HL-60 (cell line): ENCODE results near the gene LAMB3.

ENCODE experiments used
- GABPA ChIP-seq: IDR thresholded peaks from 2 replicates; pipeline ENCODE4 v1.6.1; 2012; ENCODE audit warnings: low read depth
- POLR2AphosphoS5 ChIP-seq: IDR thresholded peaks from 2 replicates; pipeline ENCODE4 v1.6.1; 2012; ENCODE audit warnings: low read depth
- TF ChIP-seq, protein P1 (sequence below): IDR thresholded peaks from one replicate; pipeline ENCODE4 v1.5.1; 2011; ENCODE audit warnings: low read length, control low read depth, inconsistent platforms; ENCODE audit not compliant: insufficient read depth
- TF ChIP-seq, protein P2 (sequence below): IDR thresholded peaks from 2 replicates; pipeline ENCODE4 v1.6.1; 2012; ENCODE audit warnings: low read depth; ENCODE audit not compliant: insufficient replicate concordance

DNA sequence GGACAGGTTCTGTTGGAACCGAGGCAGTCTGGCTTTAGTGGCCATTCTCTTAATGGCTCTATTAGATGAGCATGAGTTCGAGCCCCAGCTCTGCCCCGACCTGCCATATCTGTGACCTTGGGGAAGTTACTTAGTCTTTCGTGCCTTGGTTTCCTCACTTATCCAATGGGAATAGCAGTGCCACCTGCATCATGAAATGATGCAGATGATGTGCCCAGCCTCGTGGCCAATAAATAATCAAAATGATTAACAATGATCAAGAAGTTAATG is 38.1 kb downstream of the LAMB3 start:
- TF ChIP-seq, protein P1, sequence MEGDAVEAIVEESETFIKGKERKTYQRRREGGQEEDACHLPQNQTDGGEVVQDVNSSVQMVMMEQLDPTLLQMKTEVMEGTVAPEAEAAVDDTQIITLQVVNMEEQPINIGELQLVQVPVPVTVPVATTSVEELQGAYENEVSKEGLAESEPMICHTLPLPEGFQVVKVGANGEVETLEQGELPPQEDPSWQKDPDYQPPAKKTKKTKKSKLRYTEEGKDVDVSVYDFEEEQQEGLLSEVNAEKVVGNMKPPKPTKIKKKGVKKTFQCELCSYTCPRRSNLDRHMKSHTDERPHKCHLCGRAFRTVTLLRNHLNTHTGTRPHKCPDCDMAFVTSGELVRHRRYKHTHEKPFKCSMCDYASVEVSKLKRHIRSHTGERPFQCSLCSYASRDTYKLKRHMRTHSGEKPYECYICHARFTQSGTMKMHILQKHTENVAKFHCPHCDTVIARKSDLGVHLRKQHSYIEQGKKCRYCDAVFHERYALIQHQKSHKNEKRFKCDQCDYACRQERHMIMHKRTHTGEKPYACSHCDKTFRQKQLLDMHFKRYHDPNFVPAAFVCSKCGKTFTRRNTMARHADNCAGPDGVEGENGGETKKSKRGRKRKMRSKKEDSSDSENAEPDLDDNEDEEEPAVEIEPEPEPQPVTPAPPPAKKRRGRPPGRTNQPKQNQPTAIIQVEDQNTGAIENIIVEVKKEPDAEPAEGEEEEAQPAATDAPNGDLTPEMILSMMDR: no peak
- TF ChIP-seq, protein P2, sequence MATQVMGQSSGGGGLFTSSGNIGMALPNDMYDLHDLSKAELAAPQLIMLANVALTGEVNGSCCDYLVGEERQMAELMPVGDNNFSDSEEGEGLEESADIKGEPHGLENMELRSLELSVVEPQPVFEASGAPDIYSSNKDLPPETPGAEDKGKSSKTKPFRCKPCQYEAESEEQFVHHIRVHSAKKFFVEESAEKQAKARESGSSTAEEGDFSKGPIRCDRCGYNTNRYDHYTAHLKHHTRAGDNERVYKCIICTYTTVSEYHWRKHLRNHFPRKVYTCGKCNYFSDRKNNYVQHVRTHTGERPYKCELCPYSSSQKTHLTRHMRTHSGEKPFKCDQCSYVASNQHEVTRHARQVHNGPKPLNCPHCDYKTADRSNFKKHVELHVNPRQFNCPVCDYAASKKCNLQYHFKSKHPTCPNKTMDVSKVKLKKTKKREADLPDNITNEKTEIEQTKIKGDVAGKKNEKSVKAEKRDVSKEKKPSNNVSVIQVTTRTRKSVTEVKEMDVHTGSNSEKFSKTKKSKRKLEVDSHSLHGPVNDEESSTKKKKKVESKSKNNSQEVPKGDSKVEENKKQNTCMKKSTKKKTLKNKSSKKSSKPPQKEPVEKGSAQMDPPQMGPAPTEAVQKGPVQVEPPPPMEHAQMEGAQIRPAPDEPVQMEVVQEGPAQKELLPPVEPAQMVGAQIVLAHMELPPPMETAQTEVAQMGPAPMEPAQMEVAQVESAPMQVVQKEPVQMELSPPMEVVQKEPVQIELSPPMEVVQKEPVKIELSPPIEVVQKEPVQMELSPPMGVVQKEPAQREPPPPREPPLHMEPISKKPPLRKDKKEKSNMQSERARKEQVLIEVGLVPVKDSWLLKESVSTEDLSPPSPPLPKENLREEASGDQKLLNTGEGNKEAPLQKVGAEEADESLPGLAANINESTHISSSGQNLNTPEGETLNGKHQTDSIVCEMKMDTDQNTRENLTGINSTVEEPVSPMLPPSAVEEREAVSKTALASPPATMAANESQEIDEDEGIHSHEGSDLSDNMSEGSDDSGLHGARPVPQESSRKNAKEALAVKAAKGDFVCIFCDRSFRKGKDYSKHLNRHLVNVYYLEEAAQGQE: no peak
- TF ChIP-seq POLR2AphosphoS5 (no peak), GABPA (no peak)
